Measurements from ENCODE around the gene EHMT1. TPM values are rescaled to one million over a fixed set of nuclear protein-coding genes. Genes with fewer than 3 reads are reported as not detected.

The EHMT1 gene
- total RNA-seq, 1 donor from 2014 or later, result 52.3 TPM

- DNase-seq, result no peak
These were observed 28.4 kb downstream of the EHMT1 start for GRCh38 chr9:137647096-137647714.

GRCh38 chr9:137648396-137648795 is 29.6 kb downstream of the EHMT1 start:
- no peak for DNase-seq

GRCh38 chr9:137649553-137649952 is 30.7 kb downstream of the EHMT1 start:
- DNase-seq, result no peak

- no peak for DNase-seq
These were observed 31.5 kb downstream of the EHMT1 start for GRCh38 chr9:137650259-137650658.

GRCh38 chr9:137650779-137651178 is 32.0 kb downstream of the EHMT1 start:
- DNase-seq, result no peak

GRCh38 chr9:137656416-137656815 is 37.6 kb downstream of the EHMT1 start:
- DNase-seq, result no peak

- DNase-seq, result no peak
These were observed 38.8 kb downstream of the EHMT1 start for GRCh38 chr9:137657606-137658005.

GRCh38 chr9:137658781-137659180 is 40.0 kb downstream of the EHMT1 start:
- DNase-seq, result no peak

- DNase-seq, result no peak
These were observed 41.3 kb downstream of the EHMT1 start for GRCh38 chr9:137660144-137660543.

- DNase-seq, result no peak
These were observed 44.8 kb downstream of the EHMT1 start for GRCh38 chr9:137663584-137663983.

- DNase-seq, result no peak
These were observed 45.9 kb downstream of the EHMT1 start for GRCh38 chr9:137664676-137665075.

GRCh38 chr9:137665226-137665625 is 46.4 kb downstream of the EHMT1 start:
- no peak for DNase-seq

GRCh38 chr9:137665697-137666512 is 47.1 kb downstream of the EHMT1 start:
- no peak for DNase-seq

- DNase-seq, result no peak
These were observed 47.7 kb downstream of the EHMT1 start for GRCh38 chr9:137666513-137666822.

GRCh38 chr9:137666955-137667670 is 48.3 kb downstream of the EHMT1 start:
- no peak for DNase-seq

GRCh38 chr9:137668203-137668602 is 49.4 kb downstream of the EHMT1 start:
- DNase-seq, result no peak

- DNase-seq, result no peak
These were observed 50.5 kb downstream of the EHMT1 start for GRCh38 chr9:137669261-137669672.

GRCh38 chr9:137670391-137671195 is 51.8 kb downstream of the EHMT1 start:
- no peak for DNase-seq

GRCh38 chr9:137671196-137671538 is 52.4 kb downstream of the EHMT1 start:
- DNase-seq, result no peak

GRCh38 chr9:137671721-137672120 is 52.9 kb downstream of the EHMT1 start:
- no peak for DNase-seq

- DNase-seq, result peak; percentile 11
These were observed 54.3 kb downstream of the EHMT1 start for GRCh38 chr9:137672907-137673791.

- no peak for DNase-seq
These were observed 55.1 kb downstream of the EHMT1 start for GRCh38 chr9:137673886-137674285.
